ENCODE results near the gene PRKCE. TPM values are rescaled to one million over a fixed set of nuclear protein-coding genes. Genes with fewer than 3 reads are reported as not detected.

The PRKCE gene
- total and polyA plus RNA-seq, 2 donors (not counting 3 experiments of a cell fraction or from before 2014, with no cell fraction given): 27.9 to 33.9 TPM

DNA sequence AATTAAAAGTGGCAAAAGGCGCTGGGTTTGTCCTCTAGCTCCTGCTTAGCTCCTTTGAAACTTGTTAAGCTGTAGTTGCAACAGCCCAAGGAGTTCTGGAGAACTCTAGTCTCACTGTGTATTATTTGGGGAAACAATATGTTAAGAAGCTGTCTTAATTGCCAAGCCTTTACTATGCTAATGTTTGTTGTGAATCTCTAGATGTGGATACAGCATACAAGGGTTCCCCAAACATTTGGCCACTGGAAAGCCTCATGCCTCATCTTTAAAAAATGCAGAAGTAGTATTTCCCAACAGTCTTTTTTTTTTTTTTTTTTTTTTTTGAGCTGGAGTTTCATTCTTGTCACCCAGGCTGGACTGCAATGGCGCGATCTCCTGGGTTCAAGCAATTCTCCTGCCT is 236.7 kb downstream of the PRKCE start:
- POLR2A ChIA-PET: no interaction called here
- H3K27me3 ChIP-seq (ENCODE audit: control insufficient read depth in 2 of 2, insufficient read depth in 2 of 2, low read length in 2 of 2): no peaks in the 10 kb centered on the region
- H3K27ac ChIP-seq (ENCODE audit: insufficient read depth, low read depth, low read length): no peak overlapping the region
- FAIRE-seq (no peak), DNase-seq (ENCODE audit: low read depth, low spot score) (no peak)
- no peak overlapping the region for H3K9ac ChIP-seq (replicated peaks; ENCODE audit: extremely low read depth, insufficient read depth, low read length)
- intact Hi-C loops (cut with micrococcal nuclease): no loop called here
- BruUV-seq (replicated peaks): no TSS peak
- CTCF ChIA-PET: interaction anchor here (1.3 kb wide), 1 partner anchor 10 kb away, joined by 4 read pairs; no protein-coding TSS in a partner anchor
- no peak overlapping the region for H2AFZ ChIP-seq (ENCODE audit: low read depth, low read length)
- no peaks in the 10 kb centered on the region for H3K79me2 ChIP-seq (ENCODE audit: control insufficient read depth, insufficient read depth, low read length)
- H3K4me3 ChIP-seq (replicated peaks in 1 of 3; ENCODE audit: insufficient read depth in 1 of 3, low read depth in 1 of 3, low read length in 3 of 3): no peak overlapping the region
- H3K4me2 ChIP-seq (ENCODE audit: insufficient read depth, low read length): no peak overlapping the region
- H4K20me1 ChIP-seq (replicated peaks; ENCODE audit: control insufficient read depth, extremely low read depth, insufficient read depth, low read length): no peaks in the 10 kb centered on the region
- no peaks in the 10 kb centered on the region for H3K9me1 ChIP-seq (replicated peaks; ENCODE audit: control insufficient read depth, extremely low read depth, insufficient read depth, low read length)
- H3K4me1 ChIP-seq (ENCODE audit: control insufficient read depth, extremely low read depth, insufficient read depth, low read length): no peaks in the 10 kb centered on the region
- no peaks in the 10 kb centered on the region for H3K36me3 ChIP-seq (ENCODE audit: control insufficient read depth in 2 of 2, extremely low read depth in 1 of 2, insufficient read depth in 2 of 2, low read length in 2 of 2)
- dilution Hi-C loops (cut with MboI; ENCODE audit: extremely low pct_ligation_motif_present, low sequenced_read_pairs): no loop called here
- H3K9me3 ChIP-seq (replicated peaks; ENCODE audit: control insufficient read depth, insufficient read depth, low read length): no peaks in the 10 kb centered on the region
- TF ChIP-seq, protein P1, sequence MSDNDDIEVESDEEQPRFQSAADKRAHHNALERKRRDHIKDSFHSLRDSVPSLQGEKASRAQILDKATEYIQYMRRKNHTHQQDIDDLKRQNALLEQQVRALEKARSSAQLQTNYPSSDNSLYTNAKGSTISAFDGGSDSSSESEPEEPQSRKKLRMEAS (IDR thresholded peaks at IDR 0.05; ENCODE audit: insufficient read depth, insufficient read length): no peak
- TF ChIP-seq CTCF (IDR thresholded peaks at IDR 0.05; ENCODE audit: extremely low read depth in 1 of 2, insufficient read depth in 1 of 2, low read depth in 1 of 2, low read length in 2 of 2) (no peak), MYC (IDR thresholded peaks at IDR 0.05; ENCODE audit: low read depth, low read length) (no peak), POLR2AphosphoS5 (IDR thresholded peaks at IDR 0.05; ENCODE audit: insufficient read depth, low read depth, low read length) (no peak), POLR2A (IDR thresholded peaks at IDR 0.05; ENCODE audit: low read depth, low read length) (no peak), FOS (IDR thresholded peaks at IDR 0.05; ENCODE audit: borderline replicate concordance, insufficient read depth, low read length) (no peak), JUN (IDR thresholded peaks at IDR 0.05; ENCODE audit: borderline replicate concordance, insufficient read depth, insufficient read length, low read depth) (no peak), EZH2 (IDR thresholded peaks at IDR 0.05; ENCODE audit: borderline replicate concordance, low read depth, low read length, severe bottlenecking) (no peak), GATA2 (IDR thresholded peaks at IDR 0.05; ENCODE audit: insufficient read depth, insufficient read length, low read depth, low read length) (no peak)
